HCT116 (cell line): ENCODE data around the gene NFATC3. TPM values are rescaled to one million over a fixed set of nuclear protein-coding genes. Genes with fewer than 3 reads are reported as not detected.

ENCODE experiments used
- ATAC-seq: fragments of 200-7000 bp; cut with Tn5 transposase; 2 replicates; pipeline ENCODE4 v1.9.1; 2020; ENCODE audit warnings: mild to moderate bottlenecking, moderate library complexity
- BruUV-seq: library from RNA; stranded (reverse); fragments of 400-500 nt; replicated peaks from 2 replicates; lab custom pipeline; 2021; lab: Mats Ljungman, UMichigan
- CTCF ChIA-PET: fragments of 300-600 bp; sonication (Branson Sonifier 250); formaldehyde crosslinking; loops from one replicate; lab custom pipeline; 2021; ENCODE audit warnings: antibody characterized with exemption; lab: Charles Lee
- POLR2A ChIA-PET: fragments of 300-600, 350-600 bp; sonication (Branson Sonifier 250); formaldehyde crosslinking; loops from one replicate; lab custom pipeline; 2021; ENCODE audit warnings: antibody characterized with exemption; lab: Charles Lee
- RAD21 ChIA-PET, 2 experiments: fragments of 300-600 bp; sonication (Branson Sonifier 250); formaldehyde crosslinking; loops; one replicate each; lab custom pipeline; 2023; ENCODE audit warnings: low total read pairs in 2 of 2; ENCODE audit not compliant: uncharacterized antibody in 2 of 2, unreplicated experiment in 2 of 2, low non-redundant PET in 1 of 2; lab: Charles Lee
- DNase-seq: peaks from one replicate; pipeline ENCODE4 v3.0.0-alpha.2; 2010; ENCODE audit warnings: low read depth, low spot score
- H2AFZ ChIP-seq: fragments of 200-600 bp; shearing (Covaris generic), sonication (generic); 2 replicates; pipeline ENCODE4 v1.6.1; 2017; ENCODE audit warnings: low read depth, mixed run types, mixed read lengths, antibody characterized with exemption, low read length; ENCODE audit not compliant: poor library complexity, severe bottlenecking
- H3K27ac ChIP-seq: 2 replicates; pipeline ENCODE4 v1.5.1; 2012; ENCODE audit warnings: low read depth, low read length
- H3K27me3 ChIP-seq: fragments of 200-600 bp; sonication (generic); 2 replicates; pipeline ENCODE4 v1.6.1; 2016; ENCODE audit warnings: mixed run types, low read length, mixed read lengths; ENCODE audit not compliant: insufficient read depth
- H3K36me3 ChIP-seq, 2 experiments: fragments of 200-500 bp in 1 of 2; fragments of 200-600 bp in 1 of 2; sonication (Bioruptor generic) in 1 of 2; sonication (generic) in 1 of 2; 2 replicates each; pipeline versions ENCODE4 v1.5.1 to v1.6.1; 2014 to 2016; ENCODE audit warnings: low read length in 2 of 2, inconsistent platforms in 1 of 2, mixed read lengths in 1 of 2, mixed run types in 1 of 2; ENCODE audit not compliant: insufficient read depth in 2 of 2, control insufficient read depth in 1 of 2
- H3K4me1 ChIP-seq, 2 experiments: fragments of 200-600 bp in 1 of 2; sonication (generic) in 1 of 2; 2 replicates each; pipeline versions ENCODE4 v1.5.1 to v1.6.1; 2012 to 2017; ENCODE audit warnings: low read length in 2 of 2, inconsistent platforms in 1 of 2, mild to moderate bottlenecking in 1 of 2, mixed read lengths in 1 of 2, mixed run types in 1 of 2, moderate library complexity in 1 of 2; ENCODE audit not compliant: insufficient read depth in 2 of 2, control insufficient read depth in 1 of 2
- H3K4me2 ChIP-seq: fragments of 200-600 bp; sonication (generic); 2 replicates; pipeline ENCODE4 v1.6.1; 2017; ENCODE audit warnings: mixed run types, low read length, mixed read lengths
- H3K4me3 ChIP-seq, 2 experiments: fragments of 200-600 bp in 1 of 2; sonication (generic) in 1 of 2; replicated peaks in 1 of 2; 2 replicates each; pipeline ENCODE4 v1.5.1; 2011 to 2016; ENCODE audit warnings: low read length in 2 of 2, control low read depth in 1 of 2, low read depth in 1 of 2, mild to moderate bottlenecking in 1 of 2, mixed read lengths in 1 of 2, mixed run types in 1 of 2
- H3K79me2 ChIP-seq: fragments of 200-600 bp; sonication (generic); 2 replicates; pipeline ENCODE4 v1.6.1; 2017; ENCODE audit warnings: mild to moderate bottlenecking, mixed run types, low read length, moderate library complexity, mixed read lengths; ENCODE audit not compliant: insufficient read depth
- H3K9ac ChIP-seq: fragments of 200-600 bp; sonication (generic); 2 replicates; pipeline ENCODE4 v1.6.1; 2016; ENCODE audit warnings: low read length, mixed read lengths
- H3K9me2 ChIP-seq: fragments of 200-600 bp; sonication (generic), shearing (Covaris generic); 2 replicates; pipeline ENCODE4 v1.6.1; 2017; ENCODE audit warnings: mixed run types, mild to moderate bottlenecking, moderate library complexity; ENCODE audit not compliant: insufficient read depth
- H3K9me3 ChIP-seq, 2 experiments: fragments of 200-500 bp in 1 of 2; fragments of 200-600 bp in 1 of 2; sonication (Bioruptor generic) in 1 of 2; sonication (generic) in 1 of 2; 2 replicates each; pipeline ENCODE4 v1.6.1; 2014 to 2017; ENCODE audit warnings: low read length in 2 of 2, mixed read lengths in 2 of 2, inconsistent platforms in 1 of 2, low read depth in 1 of 2, mild to moderate bottlenecking in 1 of 2, mixed run types in 1 of 2, moderate library complexity in 1 of 2; ENCODE audit not compliant: control insufficient read depth in 1 of 2, insufficient read depth in 1 of 2
- H4K20me1 ChIP-seq: fragments of 200-600 bp; sonication (generic), shearing (Covaris generic); 2 replicates; pipeline ENCODE4 v1.6.1; 2017; ENCODE audit warnings: mixed run types, mild to moderate bottlenecking, moderate library complexity; ENCODE audit not compliant: insufficient read depth
- ATF3 ChIP-seq: IDR thresholded peaks from 2 replicates; pipeline ENCODE4 v1.6.1; 2012
- EGR1 ChIP-seq: IDR thresholded peaks from 2 replicates; pipeline ENCODE4 v1.6.1; 2012; ENCODE audit warnings: low read depth
- EZH2 ChIP-seq: fragments of 200-600 bp; sonication (generic); IDR thresholded peaks from 2 replicates; pipeline ENCODE4 v1.6.1; 2017; ENCODE audit warnings: antibody characterized with exemption, mixed run types
- EZH2phosphoT487 ChIP-seq: fragments of 200-600 bp; IDR thresholded peaks from 2 replicates; pipeline ENCODE4 v1.6.1; 2018; ENCODE audit warnings: antibody characterized with exemption, borderline replicate concordance
- FOSL1 ChIP-seq: IDR thresholded peaks from 2 replicates; pipeline ENCODE4 v1.6.1; 2012; ENCODE audit warnings: low read depth
- POLR2A ChIP-seq: IDR thresholded peaks from 2 replicates; pipeline ENCODE4 v1.7.0; 2011; ENCODE audit warnings: borderline replicate concordance; ENCODE audit not compliant: insufficient read depth, insufficient read length; ENCODE audit errors: extremely low read depth
- RAD21 ChIP-seq: IDR thresholded peaks from 2 replicates; pipeline ENCODE4 v1.6.1; 2012; ENCODE audit warnings: low read depth, mild to moderate bottlenecking
- TCF7L2 ChIP-seq: IDR thresholded peaks from 2 replicates; pipeline ENCODE4 v1.7.0; 2011; ENCODE audit warnings: borderline replicate concordance, inconsistent platforms; ENCODE audit not compliant: insufficient read depth, insufficient read length; ENCODE audit errors: extremely low read depth
- YY1 ChIP-seq: IDR thresholded peaks from 2 replicates; pipeline ENCODE4 v1.6.1; 2011; ENCODE audit warnings: low read length, low read depth, moderate library complexity, mild to moderate bottlenecking; ENCODE audit not compliant: insufficient replicate concordance; ENCODE audit errors: extremely low read depth
- ZFX ChIP-seq: fragments of 450-650 bp; IDR thresholded peaks from 2 replicates; pipeline ENCODE4 v1.6.1; 2017
- intact Hi-C: fragments of 100-400 bp; cut with micrococcal nuclease; formaldehyde crosslinking; loops from 2 replicates; pipeline ENCODE4 v1.10.0; 2022
- total RNA-seq: library from RNA; stranded (reverse); gene quantifications from one replicate; pipeline ENCODE4 v1.2.1, GENCODE V29; 2021; ENCODE audit not compliant: unreplicated experiment
- TF ChIP-seq, protein P1 (sequence below): IDR thresholded peaks from 2 replicates; pipeline ENCODE4 v1.6.1; 2011; ENCODE audit warnings: mild to moderate bottlenecking, low read length, moderate library complexity; ENCODE audit not compliant: insufficient replicate concordance; ENCODE audit errors: extremely low read depth
- TF ChIP-seq, protein P2 (sequence below): IDR thresholded peaks from 2 replicates; pipeline ENCODE4 v1.6.1; 2012

NFATC3 gene
- total RNA-seq, 1 experiment from 2014 or later, result 25.6 TPM

DNA sequence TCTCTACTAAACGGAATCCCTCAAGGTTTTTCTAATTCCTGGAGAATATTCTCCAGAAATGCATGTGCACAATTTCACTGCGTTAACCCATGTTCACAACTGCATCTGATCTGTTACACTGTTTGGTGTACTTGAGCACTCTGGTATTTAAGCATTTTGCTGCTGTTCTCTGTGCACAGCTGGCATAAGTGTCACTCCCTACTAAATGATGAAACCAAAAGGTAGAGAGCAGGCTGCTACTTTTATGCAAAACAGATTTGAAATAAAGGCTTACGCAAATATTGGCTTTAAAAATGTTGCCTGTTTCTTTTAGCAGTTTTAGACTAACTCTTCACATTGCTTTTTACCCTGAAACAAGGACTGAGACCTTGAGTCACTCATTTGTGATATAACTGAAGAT is 109.1 kb downstream of the NFATC3 start (continued):
- TF ChIP-seq, protein P1, sequence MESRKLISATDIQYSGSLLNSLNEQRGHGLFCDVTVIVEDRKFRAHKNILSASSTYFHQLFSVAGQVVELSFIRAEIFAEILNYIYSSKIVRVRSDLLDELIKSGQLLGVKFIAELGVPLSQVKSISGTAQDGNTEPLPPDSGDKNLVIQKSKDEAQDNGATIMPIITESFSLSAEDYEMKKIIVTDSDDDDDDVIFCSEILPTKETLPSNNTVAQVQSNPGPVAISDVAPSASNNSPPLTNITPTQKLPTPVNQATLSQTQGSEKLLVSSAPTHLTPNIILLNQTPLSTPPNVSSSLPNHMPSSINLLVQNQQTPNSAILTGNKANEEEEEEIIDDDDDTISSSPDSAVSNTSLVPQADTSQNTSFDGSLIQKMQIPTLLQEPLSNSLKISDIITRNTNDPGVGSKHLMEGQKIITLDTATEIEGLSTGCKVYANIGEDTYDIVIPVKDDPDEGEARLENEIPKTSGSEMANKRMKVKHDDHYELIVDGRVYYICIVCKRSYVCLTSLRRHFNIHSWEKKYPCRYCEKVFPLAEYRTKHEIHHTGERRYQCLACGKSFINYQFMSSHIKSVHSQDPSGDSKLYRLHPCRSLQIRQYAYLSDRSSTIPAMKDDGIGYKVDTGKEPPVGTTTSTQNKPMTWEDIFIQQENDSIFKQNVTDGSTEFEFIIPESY, result no peak
- no peak for TF ChIP-seq YY1
- no peak for TF ChIP-seq TCF7L2
- no peak for TF ChIP-seq EGR1

GRCh38 chr16:68197250-68197649 is 112.1 kb downstream of the NFATC3 start:
- RAD21 ChIA-PET, result no interaction called here

More at GRCh38 chr16:68197250-68197649, 112.1 kb downstream of the NFATC3 start:
- Histone ChIP-seq H3K4me2 (no peak overlapping the region), H3K79me2 (no peaks in the 10 kb centered on the region), H3K9me3 (no peaks in the 10 kb centered on the region), H3K9me2 (no peaks in the 10 kb centered on the region), H4K20me1 (no peaks in the 10 kb centered on the region), H3K27me3 (no peaks in the 10 kb centered on the region), H3K9ac (no peak overlapping the region), H3K27ac (no peak overlapping the region), H3K4me3 (no peak overlapping the region), H3K36me3 (no peaks in the 10 kb centered on the region), H3K4me1 (no peaks in the 10 kb centered on the region), H2AFZ (no peak overlapping the region)
- ATAC-seq (no peak), DNase-seq (no peak)
- intact Hi-C loops, result no loop called here
- BruUV-seq, result no TSS peak
- POLR2A ChIA-PET, result no interaction called here
- CTCF ChIA-PET, result no interaction called here
- TF ChIP-seq, protein P2, sequence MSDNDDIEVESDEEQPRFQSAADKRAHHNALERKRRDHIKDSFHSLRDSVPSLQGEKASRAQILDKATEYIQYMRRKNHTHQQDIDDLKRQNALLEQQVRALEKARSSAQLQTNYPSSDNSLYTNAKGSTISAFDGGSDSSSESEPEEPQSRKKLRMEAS, result no peak
- TF ChIP-seq EZH2 (no peak), EZH2phosphoT487 (no peak), RAD21 (no peak), POLR2A (no peak), ZFX (no peak), ATF3 (no peak), FOSL1 (no peak)
